ENCODE measurements around the gene FLCN. TPM values are rescaled to one million over a fixed set of nuclear protein-coding genes. Genes with fewer than 3 reads are reported as not detected.

FLCN gene
- total and polyA plus RNA-seq, 10 of the 15 experiments (the other 5 are each of a cell fraction or from before 2014, with no cell fraction given) = 1.1 to 24.7 (median 10.4) TPM

GRCh38 chr17:17180741-17181525, 56.0 kb downstream of the FLCN start (continued):
- TF ChIP-seq, protein P1, sequence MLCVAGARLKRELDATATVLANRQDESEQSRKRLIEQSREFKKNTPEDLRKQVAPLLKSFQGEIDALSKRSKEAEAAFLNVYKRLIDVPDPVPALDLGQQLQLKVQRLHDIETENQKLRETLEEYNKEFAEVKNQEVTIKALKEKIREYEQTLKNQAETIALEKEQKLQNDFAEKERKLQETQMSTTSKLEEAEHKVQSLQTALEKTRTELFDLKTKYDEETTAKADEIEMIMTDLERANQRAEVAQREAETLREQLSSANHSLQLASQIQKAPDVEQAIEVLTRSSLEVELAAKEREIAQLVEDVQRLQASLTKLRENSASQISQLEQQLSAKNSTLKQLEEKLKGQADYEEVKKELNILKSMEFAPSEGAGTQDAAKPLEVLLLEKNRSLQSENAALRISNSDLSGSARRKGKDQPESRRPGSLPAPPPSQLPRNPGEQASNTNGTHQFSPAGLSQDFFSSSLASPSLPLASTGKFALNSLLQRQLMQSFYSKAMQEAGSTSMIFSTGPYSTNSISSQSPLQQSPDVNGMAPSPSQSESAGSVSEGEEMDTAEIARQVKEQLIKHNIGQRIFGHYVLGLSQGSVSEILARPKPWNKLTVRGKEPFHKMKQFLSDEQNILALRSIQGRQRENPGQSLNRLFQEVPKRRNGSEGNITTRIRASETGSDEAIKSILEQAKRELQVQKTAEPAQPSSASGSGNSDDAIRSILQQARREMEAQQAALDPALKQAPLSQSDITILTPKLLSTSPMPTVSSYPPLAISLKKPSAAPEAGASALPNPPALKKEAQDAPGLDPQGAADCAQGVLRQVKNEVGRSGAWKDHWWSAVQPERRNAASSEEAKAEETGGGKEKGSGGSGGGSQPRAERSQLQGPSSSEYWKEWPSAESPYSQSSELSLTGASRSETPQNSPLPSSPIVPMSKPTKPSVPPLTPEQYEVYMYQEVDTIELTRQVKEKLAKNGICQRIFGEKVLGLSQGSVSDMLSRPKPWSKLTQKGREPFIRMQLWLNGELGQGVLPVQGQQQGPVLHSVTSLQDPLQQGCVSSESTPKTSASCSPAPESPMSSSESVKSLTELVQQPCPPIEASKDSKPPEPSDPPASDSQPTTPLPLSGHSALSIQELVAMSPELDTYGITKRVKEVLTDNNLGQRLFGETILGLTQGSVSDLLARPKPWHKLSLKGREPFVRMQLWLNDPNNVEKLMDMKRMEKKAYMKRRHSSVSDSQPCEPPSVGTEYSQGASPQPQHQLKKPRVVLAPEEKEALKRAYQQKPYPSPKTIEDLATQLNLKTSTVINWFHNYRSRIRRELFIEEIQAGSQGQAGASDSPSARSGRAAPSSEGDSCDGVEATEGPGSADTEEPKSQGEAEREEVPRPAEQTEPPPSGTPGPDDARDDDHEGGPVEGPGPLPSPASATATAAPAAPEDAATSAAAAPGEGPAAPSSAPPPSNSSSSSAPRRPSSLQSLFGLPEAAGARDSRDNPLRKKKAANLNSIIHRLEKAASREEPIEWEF (IDR thresholded peaks at IDR 0.05; ENCODE audit: insufficient replicate concordance, low read depth, low read length) = no peak
- TF ChIP-seq, protein P2, sequence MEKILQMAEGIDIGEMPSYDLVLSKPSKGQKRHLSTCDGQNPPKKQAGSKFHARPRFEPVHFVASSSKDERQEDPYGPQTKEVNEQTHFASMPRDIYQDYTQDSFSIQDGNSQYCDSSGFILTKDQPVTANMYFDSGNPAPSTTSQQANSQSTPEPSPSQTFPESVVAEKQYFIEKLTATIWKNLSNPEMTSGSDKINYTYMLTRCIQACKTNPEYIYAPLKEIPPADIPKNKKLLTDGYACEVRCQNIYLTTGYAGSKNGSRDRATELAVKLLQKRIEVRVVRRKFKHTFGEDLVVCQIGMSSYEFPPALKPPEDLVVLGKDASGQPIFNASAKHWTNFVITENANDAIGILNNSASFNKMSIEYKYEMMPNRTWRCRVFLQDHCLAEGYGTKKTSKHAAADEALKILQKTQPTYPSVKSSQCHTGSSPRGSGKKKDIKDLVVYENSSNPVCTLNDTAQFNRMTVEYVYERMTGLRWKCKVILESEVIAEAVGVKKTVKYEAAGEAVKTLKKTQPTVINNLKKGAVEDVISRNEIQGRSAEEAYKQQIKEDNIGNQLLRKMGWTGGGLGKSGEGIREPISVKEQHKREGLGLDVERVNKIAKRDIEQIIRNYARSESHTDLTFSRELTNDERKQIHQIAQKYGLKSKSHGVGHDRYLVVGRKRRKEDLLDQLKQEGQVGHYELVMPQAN (conservative IDR thresholded peaks at IDR 0.05) = no peak
- TF ChIP-seq ASH2L (IDR thresholded peaks at IDR 0.05; ENCODE audit: borderline replicate concordance, low read depth) = no peak
- TF ChIP-seq SPI1 (IDR thresholded peaks at IDR 0.05; ENCODE audit: borderline replicate concordance, insufficient read depth, low read depth, low read length) = no peak
- no peak for TF ChIP-seq EGR1 (IDR thresholded peaks at IDR 0.05; ENCODE audit: borderline replicate concordance in 1 of 2, low read depth in 2 of 2, low read length in 2 of 2)
- TF ChIP-seq ZNF622 (IDR thresholded peaks at IDR 0.05) = no peak
- TF ChIP-seq CHD4 (IDR thresholded peaks at IDR 0.05) = no peak
- TF ChIP-seq, protein P3, sequence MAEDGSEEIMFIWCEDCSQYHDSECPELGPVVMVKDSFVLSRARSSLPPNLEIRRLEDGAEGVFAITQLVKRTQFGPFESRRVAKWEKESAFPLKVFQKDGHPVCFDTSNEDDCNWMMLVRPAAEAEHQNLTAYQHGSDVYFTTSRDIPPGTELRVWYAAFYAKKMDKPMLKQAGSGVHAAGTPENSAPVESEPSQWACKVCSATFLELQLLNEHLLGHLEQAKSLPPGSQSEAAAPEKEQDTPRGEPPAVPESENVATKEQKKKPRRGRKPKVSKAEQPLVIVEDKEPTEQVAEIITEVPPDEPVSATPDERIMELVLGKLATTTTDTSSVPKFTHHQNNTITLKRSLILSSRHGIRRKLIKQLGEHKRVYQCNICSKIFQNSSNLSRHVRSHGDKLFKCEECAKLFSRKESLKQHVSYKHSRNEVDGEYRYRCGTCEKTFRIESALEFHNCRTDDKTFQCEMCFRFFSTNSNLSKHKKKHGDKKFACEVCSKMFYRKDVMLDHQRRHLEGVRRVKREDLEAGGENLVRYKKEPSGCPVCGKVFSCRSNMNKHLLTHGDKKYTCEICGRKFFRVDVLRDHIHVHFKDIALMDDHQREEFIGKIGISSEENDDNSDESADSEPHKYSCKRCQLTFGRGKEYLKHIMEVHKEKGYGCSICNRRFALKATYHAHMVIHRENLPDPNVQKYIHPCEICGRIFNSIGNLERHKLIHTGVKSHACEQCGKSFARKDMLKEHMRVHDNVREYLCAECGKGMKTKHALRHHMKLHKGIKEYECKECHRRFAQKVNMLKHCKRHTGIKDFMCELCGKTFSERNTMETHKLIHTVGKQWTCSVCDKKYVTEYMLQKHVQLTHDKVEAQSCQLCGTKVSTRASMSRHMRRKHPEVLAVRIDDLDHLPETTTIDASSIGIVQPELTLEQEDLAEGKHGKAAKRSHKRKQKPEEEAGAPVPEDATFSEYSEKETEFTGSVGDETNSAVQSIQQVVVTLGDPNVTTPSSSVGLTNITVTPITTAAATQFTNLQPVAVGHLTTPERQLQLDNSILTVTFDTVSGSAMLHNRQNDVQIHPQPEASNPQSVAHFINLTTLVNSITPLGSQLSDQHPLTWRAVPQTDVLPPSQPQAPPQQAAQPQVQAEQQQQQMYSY (CRISPR knock-in tag; IDR thresholded peaks at IDR 0.05) = no peak
- TF ChIP-seq, protein P4, sequence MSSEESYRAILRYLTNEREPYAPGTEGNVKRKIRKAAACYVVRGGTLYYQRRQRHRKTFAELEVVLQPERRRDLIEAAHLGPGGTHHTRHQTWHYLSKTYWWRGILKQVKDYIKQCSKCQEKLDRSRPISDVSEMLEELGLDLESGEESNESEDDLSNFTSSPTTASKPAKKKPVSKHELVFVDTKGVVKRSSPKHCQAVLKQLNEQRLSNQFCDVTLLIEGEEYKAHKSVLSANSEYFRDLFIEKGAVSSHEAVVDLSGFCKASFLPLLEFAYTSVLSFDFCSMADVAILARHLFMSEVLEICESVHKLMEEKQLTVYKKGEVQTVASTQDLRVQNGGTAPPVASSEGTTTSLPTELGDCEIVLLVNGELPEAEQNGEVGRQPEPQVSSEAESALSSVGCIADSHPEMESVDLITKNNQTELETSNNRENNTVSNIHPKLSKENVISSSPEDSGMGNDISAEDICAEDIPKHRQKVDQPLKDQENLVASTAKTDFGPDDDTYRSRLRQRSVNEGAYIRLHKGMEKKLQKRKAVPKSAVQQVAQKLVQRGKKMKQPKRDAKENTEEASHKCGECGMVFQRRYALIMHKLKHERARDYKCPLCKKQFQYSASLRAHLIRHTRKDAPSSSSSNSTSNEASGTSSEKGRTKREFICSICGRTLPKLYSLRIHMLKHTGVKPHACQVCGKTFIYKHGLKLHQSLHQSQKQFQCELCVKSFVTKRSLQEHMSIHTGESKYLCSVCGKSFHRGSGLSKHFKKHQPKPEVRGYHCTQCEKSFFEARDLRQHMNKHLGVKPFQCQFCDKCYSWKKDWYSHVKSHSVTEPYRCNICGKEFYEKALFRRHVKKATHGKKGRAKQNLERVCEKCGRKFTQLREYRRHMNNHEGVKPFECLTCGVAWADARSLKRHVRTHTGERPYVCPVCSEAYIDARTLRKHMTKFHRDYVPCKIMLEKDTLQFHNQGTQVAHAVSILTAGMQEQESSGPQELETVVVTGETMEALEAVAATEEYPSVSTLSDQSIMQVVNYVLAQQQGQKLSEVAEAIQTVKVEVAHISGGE (CRISPR knock-in tag; IDR thresholded peaks at IDR 0.05) = no peak
- no peak for TF ChIP-seq KLF5 (IDR thresholded peaks at IDR 0.05; ENCODE audit: partially characterized antibody)
- TF ChIP-seq, protein P5, sequence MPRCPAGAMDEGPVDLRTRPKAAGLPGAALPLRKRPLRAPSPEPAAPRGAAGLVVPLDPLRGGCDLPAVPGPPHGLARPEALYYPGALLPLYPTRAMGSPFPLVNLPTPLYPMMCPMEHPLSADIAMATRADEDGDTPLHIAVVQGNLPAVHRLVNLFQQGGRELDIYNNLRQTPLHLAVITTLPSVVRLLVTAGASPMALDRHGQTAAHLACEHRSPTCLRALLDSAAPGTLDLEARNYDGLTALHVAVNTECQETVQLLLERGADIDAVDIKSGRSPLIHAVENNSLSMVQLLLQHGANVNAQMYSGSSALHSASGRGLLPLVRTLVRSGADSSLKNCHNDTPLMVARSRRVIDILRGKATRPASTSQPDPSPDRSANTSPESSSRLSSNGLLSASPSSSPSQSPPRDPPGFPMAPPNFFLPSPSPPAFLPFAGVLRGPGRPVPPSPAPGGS (IDR thresholded peaks at IDR 0.05; ENCODE audit: borderline replicate concordance, insufficient read depth, low read depth, low read length, poor library complexity, severe bottlenecking) = no peak
